GM10248 (cell line): ENCODE results near the gene SLC52A3.

ENCODE experiments used
- CTCF ChIA-PET: fragments of 300-600 bp; sonication (Branson Sonifier 250); formaldehyde crosslinking; extraction: SDS; loops from one replicate; lab custom pipeline; 2021; ENCODE audit warnings: antibody characterized with exemption; lab: Yijun Ruan, JAX
- POLR2A ChIA-PET: fragments of 350-650 bp; sonication (Branson Sonifier 250); formaldehyde crosslinking; extraction: SDS; loops from one replicate; lab custom pipeline; 2020; ENCODE audit warnings: antibody characterized with exemption; lab: Yijun Ruan, JAX
- DNase-seq: peaks from one replicate; pipeline ENCODE4 v3.0.0; 2012; ENCODE audit errors: extremely low spot score
- CTCF ChIP-seq: IDR thresholded peaks from 2 replicates; pipeline ENCODE4 v1.5.1; 2012; ENCODE audit warnings: mild to moderate bottlenecking, low read depth; ENCODE audit errors: extremely low read depth, missing control alignments, control extremely low read depth

SLC52A3 gene

DNA sequence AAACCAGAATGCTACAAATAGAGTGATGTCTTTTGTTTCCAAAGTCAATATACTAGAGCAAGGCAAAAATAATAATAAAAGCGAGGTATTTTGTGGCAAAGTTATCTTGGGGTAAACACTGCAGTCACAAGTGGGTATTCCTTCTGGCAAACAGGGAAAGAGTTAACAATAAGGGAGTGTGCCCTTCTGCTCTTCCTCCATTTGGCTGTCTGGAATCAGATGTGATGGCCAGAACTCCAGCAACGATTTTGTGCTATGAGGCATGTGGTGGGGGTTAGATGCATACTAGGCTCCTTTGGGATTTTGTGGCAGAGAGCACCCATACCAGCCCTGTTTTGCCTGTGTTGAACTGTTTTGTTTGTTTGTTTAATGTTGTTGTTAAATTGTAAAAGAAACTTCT, 2.4 kb upstream of the SLC52A3 start:
- no peak for DNase-seq
- ChIA-PET CTCF (no interaction called here), POLR2A (no interaction called here)
- TF ChIP-seq CTCF = no peak

DNA sequence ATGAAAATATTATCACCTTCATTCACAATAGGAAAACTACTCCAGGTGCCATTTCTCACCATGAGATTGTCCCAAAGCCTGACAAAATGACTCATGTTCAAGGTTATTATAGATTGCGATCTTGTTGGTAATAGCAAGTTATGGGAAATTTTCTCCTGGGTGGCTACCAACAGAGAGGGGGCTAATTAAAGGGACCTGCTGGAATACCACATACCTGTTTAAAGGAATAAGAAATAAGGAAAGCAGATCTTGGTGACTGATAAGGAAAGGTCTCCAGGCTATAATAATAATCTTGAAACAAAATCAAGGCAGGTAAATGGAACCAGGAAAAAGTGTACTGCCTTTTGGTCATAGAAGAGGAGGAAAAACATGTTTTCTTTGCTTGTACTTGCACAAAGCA, 1.4 kb downstream of the SLC52A3 start:
- TF ChIP-seq CTCF = no peak
- ChIA-PET CTCF (no interaction called here), POLR2A (no interaction called here)
- no peak for DNase-seq

DNA sequence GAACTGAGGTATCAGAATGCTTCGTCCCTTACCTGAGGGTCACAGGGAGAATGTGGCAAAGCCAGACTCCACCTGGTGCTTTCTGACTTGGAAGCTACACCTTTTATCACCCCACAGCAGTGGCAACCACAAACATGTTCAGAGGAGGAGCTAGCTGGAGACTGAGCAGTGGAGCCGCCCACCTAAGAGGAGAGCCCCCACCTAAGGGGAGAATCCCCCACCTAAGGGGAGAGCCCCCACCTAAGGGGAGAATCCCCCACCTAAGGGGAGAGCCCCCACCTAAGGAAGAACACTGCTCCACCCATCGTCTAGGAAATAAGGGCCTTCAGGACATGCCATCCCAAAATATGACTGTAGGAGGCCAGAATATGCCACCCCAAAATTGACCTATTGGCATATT, 4.0 kb downstream of the SLC52A3 start:
- POLR2A ChIA-PET = no interaction called here
- DNase-seq = no peak
- TF ChIP-seq CTCF = no peak
- CTCF ChIA-PET = interaction anchor here (0.9 to 1.7 kb wide), 4 partner anchors 22 to 192 kb away, joined by 3 to 8 read pairs (median 4); no protein-coding TSS in a partner anchor

DNA sequence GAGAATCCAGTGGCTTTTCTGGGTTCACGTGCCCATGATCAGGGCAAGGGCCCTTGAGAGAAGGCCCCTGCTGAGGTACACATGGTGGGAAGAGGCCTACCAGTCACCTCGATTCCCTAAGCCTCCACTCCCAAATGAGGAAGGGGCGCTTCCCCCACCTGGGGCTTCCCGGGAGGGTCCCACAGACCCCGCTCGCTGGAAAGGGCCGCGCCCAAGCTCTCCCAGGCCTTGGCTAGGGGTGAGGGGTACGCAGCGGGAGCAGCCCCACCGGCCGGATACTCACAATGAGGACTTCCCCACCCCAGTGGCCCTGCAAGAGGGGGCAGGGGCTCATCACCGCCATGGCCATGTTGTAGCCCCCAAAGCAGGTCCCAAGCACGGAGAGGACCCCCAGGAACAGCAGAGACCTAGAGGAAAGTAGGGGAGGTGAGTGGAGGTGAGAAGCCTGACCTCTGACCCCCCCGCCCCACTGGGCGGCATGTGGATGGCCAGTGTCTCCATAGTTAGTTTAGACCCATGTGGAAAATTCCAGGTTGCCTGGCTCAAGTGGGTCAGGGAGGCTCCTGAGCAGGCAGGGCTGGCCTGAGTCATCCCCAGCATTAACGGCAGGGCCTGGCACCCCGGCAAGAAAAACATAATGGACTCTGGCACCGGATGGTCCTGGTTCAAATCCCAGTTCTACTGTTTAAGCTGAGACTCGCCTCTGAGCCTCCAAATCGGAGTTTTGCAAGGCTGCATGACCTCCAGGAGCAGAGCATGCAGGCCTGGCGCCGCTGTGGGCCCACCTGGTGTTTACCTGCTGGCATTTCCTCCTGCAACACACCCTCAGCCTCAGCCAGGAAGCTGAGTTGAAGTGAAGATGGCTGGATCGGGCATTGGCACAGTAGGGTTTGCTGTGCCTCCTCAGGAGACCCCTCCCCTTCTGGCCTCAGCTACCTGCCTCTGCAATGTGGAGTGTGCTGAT, 6.6 kb downstream of the SLC52A3 start:
- ChIA-PET POLR2A (no interaction called here), CTCF (interaction anchor here (0.6 to 1.7 kb wide), 6 partner anchors 11 to 97 kb away, joined by 3 to 7 read pairs (median 4); no protein-coding TSS in a partner anchor)
- no peak for TF ChIP-seq CTCF
- no peak for DNase-seq

DNA sequence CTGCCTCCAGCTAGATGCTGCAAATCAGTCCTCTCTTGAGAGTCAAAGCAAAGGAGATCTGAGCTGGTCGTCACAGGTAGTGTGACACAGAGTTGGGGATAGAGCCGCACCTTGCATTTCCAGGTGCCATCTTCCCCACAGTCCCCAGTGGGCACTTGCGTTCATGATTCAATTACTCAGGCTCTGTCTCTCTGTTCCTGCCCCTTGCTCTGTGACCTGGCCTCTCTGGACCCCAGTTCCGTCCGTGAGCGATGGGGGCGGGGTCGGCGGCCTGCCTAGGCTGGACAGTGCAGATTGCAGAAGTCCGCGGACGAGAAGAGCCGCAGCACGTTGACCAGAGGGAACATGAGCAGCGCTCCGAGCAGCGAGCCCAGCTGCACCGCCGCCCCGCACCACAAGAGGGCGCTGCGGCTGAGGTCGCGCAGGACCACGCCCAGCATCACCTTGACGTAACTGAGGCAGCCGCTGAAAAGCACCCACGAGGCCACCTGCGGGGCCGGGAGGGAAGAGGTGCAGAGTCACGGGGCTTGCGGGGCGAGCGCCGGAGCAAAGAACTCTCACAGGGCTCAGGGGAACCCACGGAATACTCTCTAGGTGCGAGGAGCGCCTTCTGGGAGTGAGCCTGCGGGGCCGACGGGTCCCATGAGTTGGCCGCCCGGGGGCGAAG, 7.4 kb downstream of the SLC52A3 start:
- peak; percentile 75 for DNase-seq
- peak; percentile 82 for TF ChIP-seq CTCF
- ChIA-PET CTCF (interaction anchor here (0.6 to 1.7 kb wide), 7 partner anchors 11 to 97 kb away, joined by 3 to 5 read pairs (median 3); no protein-coding TSS in a partner anchor), POLR2A (no interaction called here)

GRCh38 chr20:757506-757905, 10.8 kb downstream of the SLC52A3 start:
- ChIA-PET CTCF (interaction anchor here (1.0 to 1.6 kb wide), 3 partner anchors 8 to 23 kb away, joined by 3 read pairs; no protein-coding TSS in a partner anchor), POLR2A (no interaction called here)
- TF ChIP-seq CTCF = no peak
- DNase-seq = no peak
